ENCODE data around the gene VASP. TPM values are rescaled to one million over a fixed set of nuclear protein-coding genes. Genes with fewer than 3 reads are reported as not detected.

The VASP gene
- total RNA-seq, 2 donors from 2014 or later: 99.7 to 101 TPM

GRCh38 chr19:45518469-45518826, 11.2 kb downstream of the VASP start:
- Mint-ChIP-seq H3K4me3 (no peak overlapping the region), H3K4me1 (peaks cover 26% of the 10 kb centered on the region), H3K27me3 (no peaks in the 10 kb centered on the region), H3K36me3 (ENCODE audit: low read depth) (peaks cover 5% of the 10 kb centered on the region), H3K27ac (no peak overlapping the region)
- no peaks in the 10 kb centered on the region for H3K9me3 ChIP-seq (ENCODE audit: control insufficient read depth, low read length, poor library complexity, severe bottlenecking)
- ATAC-seq (no peak), DNase-seq (no peak)

- no peak for DNase-seq
- no peaks in the 10 kb centered on the region for H3K9me3 ChIP-seq (ENCODE audit: control insufficient read depth, low read length, poor library complexity, severe bottlenecking)
- no peak for ATAC-seq
- Mint-ChIP-seq H3K27ac (no peak overlapping the region), H3K27me3 (no peaks in the 10 kb centered on the region), H3K4me1 (peaks cover 8% of the 10 kb centered on the region), H3K4me3 (no peak overlapping the region), H3K36me3 (ENCODE audit: low read depth) (peaks cover 6% of the 10 kb centered on the region)
Observed at GRCh38 chr19:45522010-45522941, 15.0 kb downstream of the VASP start.

GRCh38 chr19:45523642-45524256, 16.5 kb downstream of the VASP start:
- Mint-ChIP-seq H3K27ac (peak overlapping the region; percentile 73), H3K36me3 (ENCODE audit: low read depth) (peaks cover 9% of the 10 kb centered on the region), H3K4me3 (no peak overlapping the region), H3K4me1 (peaks cover 16% of the 10 kb centered on the region), H3K27me3 (no peaks in the 10 kb centered on the region)
- no peaks in the 10 kb centered on the region for H3K9me3 ChIP-seq (ENCODE audit: control insufficient read depth, low read length, poor library complexity, severe bottlenecking)
- ATAC-seq (peak; percentile 100), DNase-seq (peak in 2 of 3 donors; percentile 59 to 67)

GRCh38 chr19:45524575-45525129, 17.4 kb downstream of the VASP start:
- Mint-ChIP-seq H3K27ac (no peak overlapping the region), H3K4me3 (no peak overlapping the region), H3K27me3 (no peaks in the 10 kb centered on the region), H3K36me3 (ENCODE audit: low read depth) (peaks cover 9% of the 10 kb centered on the region), H3K4me1 (peaks cover 16% of the 10 kb centered on the region)
- DNase-seq: no peak
- H3K9me3 ChIP-seq (ENCODE audit: control insufficient read depth, low read length, poor library complexity, severe bottlenecking): no peaks in the 10 kb centered on the region
- no peak for ATAC-seq

- Mint-ChIP-seq H3K27ac (no peak overlapping the region), H3K4me3 (no peak overlapping the region), H3K4me1 (peaks cover 16% of the 10 kb centered on the region), H3K27me3 (no peaks in the 10 kb centered on the region), H3K36me3 (ENCODE audit: low read depth) (peaks cover 9% of the 10 kb centered on the region)
- no peaks in the 10 kb centered on the region for H3K9me3 ChIP-seq (ENCODE audit: control insufficient read depth, low read length, poor library complexity, severe bottlenecking)
- no peak for ATAC-seq
- DNase-seq: no peak
Observed at GRCh38 chr19:45526143-45526542, 18.9 kb downstream of the VASP start.

- H3K27ac Mint-ChIP-seq: peak overlapping the region; percentile 81
- no peak overlapping the region for H3K4me3 Mint-ChIP-seq
- no peak for ATAC-seq
- peaks cover 9% of the 10 kb centered on the region for H3K36me3 Mint-ChIP-seq (ENCODE audit: low read depth)
- H3K9me3 ChIP-seq (ENCODE audit: control insufficient read depth, low read length, poor library complexity, severe bottlenecking): no peaks in the 10 kb centered on the region
- no peak for DNase-seq
- H3K4me1 Mint-ChIP-seq: peaks cover 16% of the 10 kb centered on the region
- no peaks in the 10 kb centered on the region for H3K27me3 Mint-ChIP-seq
Observed at GRCh38 chr19:45526971-45527370, 19.7 kb downstream of the VASP start.

- Mint-ChIP-seq H3K36me3 (ENCODE audit: low read depth) (peaks cover 9% of the 10 kb centered on the region), H3K4me3 (peak overlapping the region; percentile 31), H3K4me1 (peaks cover 16% of the 10 kb centered on the region), H3K27me3 (no peaks in the 10 kb centered on the region), H3K27ac (peak overlapping the region; percentile 81)
- no peak for DNase-seq
- no peaks in the 10 kb centered on the region for H3K9me3 ChIP-seq (ENCODE audit: control insufficient read depth, low read length, poor library complexity, severe bottlenecking)
- ATAC-seq: no peak
Observed at GRCh38 chr19:45527731-45528130, 20.5 kb downstream of the VASP start.

GRCh38 chr19:45528149-45528743, 21.0 kb downstream of the VASP start:
- Mint-ChIP-seq H3K27ac (peak overlapping the region; percentile 81), H3K27me3 (no peaks in the 10 kb centered on the region), H3K4me3 (peak overlapping the region; percentile 73), H3K4me1 (peaks cover 16% of the 10 kb centered on the region), H3K36me3 (ENCODE audit: low read depth) (peaks cover 9% of the 10 kb centered on the region)
- ATAC-seq (no peak), DNase-seq (no peak)
- no peaks in the 10 kb centered on the region for H3K9me3 ChIP-seq (ENCODE audit: control insufficient read depth, low read length, poor library complexity, severe bottlenecking)

GRCh38 chr19:45528744-45529419, 21.6 kb downstream of the VASP start:
- peaks cover 11% of the 10 kb centered on the region for H3K4me1 Mint-ChIP-seq
- peak overlapping the region; percentile 39 for H3K4me3 Mint-ChIP-seq
- DNase-seq (no peak), ATAC-seq (peak; percentile 41)
- H3K36me3 Mint-ChIP-seq (ENCODE audit: low read depth): peaks cover 6% of the 10 kb centered on the region
- H3K27ac Mint-ChIP-seq: peak overlapping the region; percentile 81
- H3K9me3 ChIP-seq (ENCODE audit: control insufficient read depth, low read length, poor library complexity, severe bottlenecking): no peaks in the 10 kb centered on the region
- H3K27me3 Mint-ChIP-seq: no peaks in the 10 kb centered on the region

- Mint-ChIP-seq H3K27me3 (no peaks in the 10 kb centered on the region), H3K27ac (no peak overlapping the region), H3K36me3 (ENCODE audit: low read depth) (peaks cover 6% of the 10 kb centered on the region), H3K4me3 (peak overlapping the region; percentile 39), H3K4me1 (peaks cover 11% of the 10 kb centered on the region)
- H3K9me3 ChIP-seq (ENCODE audit: control insufficient read depth, low read length, poor library complexity, severe bottlenecking): no peaks in the 10 kb centered on the region
- ATAC-seq (no peak), DNase-seq (no peak)
Observed at GRCh38 chr19:45529420-45529785, 22.1 kb downstream of the VASP start.

- DNase-seq (no peak), ATAC-seq (no peak)
- no peak overlapping the region for H3K27ac Mint-ChIP-seq
- H3K27me3 Mint-ChIP-seq: no peaks in the 10 kb centered on the region
- H3K4me3 Mint-ChIP-seq: no peak overlapping the region
- no peaks in the 10 kb centered on the region for H3K9me3 ChIP-seq (ENCODE audit: control insufficient read depth, low read length, poor library complexity, severe bottlenecking)
- peaks cover 11% of the 10 kb centered on the region for H3K4me1 Mint-ChIP-seq
- H3K36me3 Mint-ChIP-seq (ENCODE audit: low read depth): peaks cover 6% of the 10 kb centered on the region
Observed at GRCh38 chr19:45531349-45531748, 24.1 kb downstream of the VASP start.

GRCh38 chr19:45539459-45539858, 32.2 kb downstream of the VASP start:
- no peaks in the 10 kb centered on the region for H3K36me3 Mint-ChIP-seq (ENCODE audit: low read depth)
- H3K27ac Mint-ChIP-seq: no peak overlapping the region
- ATAC-seq (no peak), DNase-seq (no peak)
- no peak overlapping the region for H3K4me3 Mint-ChIP-seq
- H3K9me3 ChIP-seq (ENCODE audit: control insufficient read depth, low read length, poor library complexity, severe bottlenecking): no peaks in the 10 kb centered on the region
- no peaks in the 10 kb centered on the region for H3K27me3 Mint-ChIP-seq
- H3K4me1 Mint-ChIP-seq: no peaks in the 10 kb centered on the region

GRCh38 chr19:45542234-45542668, 35.0 kb downstream of the VASP start:
- Mint-ChIP-seq H3K36me3 (ENCODE audit: low read depth) (no peaks in the 10 kb centered on the region), H3K27me3 (no peaks in the 10 kb centered on the region), H3K4me3 (no peak overlapping the region), H3K27ac (no peak overlapping the region), H3K4me1 (no peaks in the 10 kb centered on the region)
- H3K9me3 ChIP-seq (ENCODE audit: control insufficient read depth, low read length, poor library complexity, severe bottlenecking): no peaks in the 10 kb centered on the region
- ATAC-seq (no peak), DNase-seq (no peak)
